Type B pancreatic cell (in vitro differentiated cells): ENCODE results near the gene CREB5. TPM values are rescaled to one million over a fixed set of nuclear protein-coding genes. Genes with fewer than 3 reads are reported as not detected.

Experiments used
- DNase-seq: peaks from one replicate; pipeline ENCODE4 v3.0.0; 2021; ENCODE audit warnings: mixed read lengths; ENCODE audit not compliant: unreplicated experiment; ENCODE audit errors: extremely low spot score
- H3K27ac Mint-ChIP-seq: 2 replicates; pipeline ENCODE4 v1.8.0; 2021; ENCODE audit warnings: mild to moderate bottlenecking, mixed read lengths
- H3K27me3 Mint-ChIP-seq: 2 replicates; pipeline ENCODE4 v1.8.0; 2021; ENCODE audit warnings: mixed read lengths
- H3K36me3 Mint-ChIP-seq: 2 replicates; pipeline ENCODE4 v1.8.0; 2021; ENCODE audit warnings: mixed read lengths
- H3K4me1 Mint-ChIP-seq: one replicate; pipeline ENCODE4 v1.8.0; 2021; ENCODE audit warnings: mixed read lengths; ENCODE audit not compliant: unreplicated experiment
- H3K4me3 Mint-ChIP-seq: 2 replicates; pipeline ENCODE4 v1.8.0; 2021; ENCODE audit warnings: mild to moderate bottlenecking, mixed read lengths
- H3K9me3 Mint-ChIP-seq: 2 replicates; pipeline ENCODE4 v1.8.0; 2021; ENCODE audit warnings: mixed read lengths
- CTCF ChIP-seq: fragments of 200-600 bp; sonication (generic); conservative IDR thresholded peaks from 2 replicates; pipeline ENCODE4 v1.5.0; 2021; ENCODE audit warnings: antibody characterized with exemption, mild to moderate bottlenecking
- total RNA-seq: library from RNA; stranded (reverse); gene quantifications from 2 replicates; pipeline ENCODE4 v1.2.1, GENCODE V29; 2021; ENCODE audit warnings: low replicate concordance

CREB5 gene
- total RNA-seq, 1 donor from 2014 or later = 31.0 TPM

- Mint-ChIP-seq H3K27ac (no peak overlapping the region), H3K4me1 (peaks cover 50% of the 10 kb centered on the region)
- TF ChIP-seq CTCF = no peak
These were observed 71.7 kb downstream of the CREB5 start for GRCh38 chr7:28483908-28484605.

GRCh38 chr7:28484606-28484935, 72.3 kb downstream of the CREB5 start:
- DNase-seq = no peak
- TF ChIP-seq CTCF = no peak
- Mint-ChIP-seq H3K27ac (no peak overlapping the region), H3K4me3 (no peak overlapping the region), H3K4me1 (peaks cover 45% of the 10 kb centered on the region), H3K27me3 (peaks cover 4% of the 10 kb centered on the region), H3K36me3 (no peaks in the 10 kb centered on the region), H3K9me3 (peaks cover 3% of the 10 kb centered on the region)

More at GRCh38 chr7:28483908-28484605, 71.7 kb downstream of the CREB5 start:
- H3K9me3 Mint-ChIP-seq = peaks cover 3% of the 10 kb centered on the region
- DNase-seq = no peak
- peaks cover 4% of the 10 kb centered on the region for H3K27me3 Mint-ChIP-seq
- no peaks in the 10 kb centered on the region for H3K36me3 Mint-ChIP-seq
- H3K4me3 Mint-ChIP-seq = no peak overlapping the region

DNA sequence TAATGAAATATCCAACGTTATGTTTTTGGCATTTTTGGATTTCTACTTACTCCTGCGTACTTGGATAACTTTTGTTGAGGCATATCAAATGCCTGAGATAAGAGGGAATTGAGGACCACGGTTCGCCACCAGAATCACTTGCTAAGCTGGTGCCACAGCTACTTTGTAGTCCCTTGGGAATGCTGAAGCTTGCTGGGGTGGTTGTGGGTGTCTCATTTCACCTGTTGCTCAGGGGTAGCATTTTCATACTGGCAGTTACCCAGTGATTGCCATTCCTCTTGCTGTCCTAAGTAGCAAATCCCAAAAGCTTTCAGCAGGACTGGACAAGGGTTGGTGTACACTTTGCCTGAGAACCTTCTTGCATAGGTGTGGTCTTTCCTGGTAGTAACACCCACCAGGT, 75.2 kb downstream of the CREB5 start:
- peaks cover 9% of the 10 kb centered on the region for H3K9me3 Mint-ChIP-seq
- no peak overlapping the region for H3K4me3 Mint-ChIP-seq
- H3K27me3 Mint-ChIP-seq = no peaks in the 10 kb centered on the region
- no peak overlapping the region for H3K27ac Mint-ChIP-seq
- H3K36me3 Mint-ChIP-seq = peaks cover 8% of the 10 kb centered on the region
- DNase-seq = no peak
- TF ChIP-seq CTCF = no peak
- H3K4me1 Mint-ChIP-seq = peaks cover 28% of the 10 kb centered on the region

- Mint-ChIP-seq H3K27ac (no peak overlapping the region), H3K36me3 (peaks cover 8% of the 10 kb centered on the region), H3K9me3 (peaks cover 9% of the 10 kb centered on the region), H3K4me1 (peaks cover 22% of the 10 kb centered on the region), H3K27me3 (no peaks in the 10 kb centered on the region), H3K4me3 (no peak overlapping the region)
- no peak for DNase-seq
- no peak for TF ChIP-seq CTCF
These were observed 75.9 kb downstream of the CREB5 start for GRCh38 chr7:28488061-28488791.

- Mint-ChIP-seq H3K9me3 (peaks cover 9% of the 10 kb centered on the region), H3K4me3 (no peak overlapping the region), H3K4me1 (peaks cover 21% of the 10 kb centered on the region), H3K27ac (no peak overlapping the region), H3K36me3 (peaks cover 8% of the 10 kb centered on the region), H3K27me3 (no peaks in the 10 kb centered on the region)
- no peak for DNase-seq
- no peak for TF ChIP-seq CTCF
These were observed 78.5 kb downstream of the CREB5 start for GRCh38 chr7:28490831-28491230.
